Measurements from ENCODE around the gene APOF. TPM values are rescaled to one million over a fixed set of nuclear protein-coding genes. Genes with fewer than 3 reads are reported as not detected.

The APOF gene
- total RNA-seq, 4 donors from 2014 or later: 0.27 TPM; not detected in 3

- peak overlapping the region; percentile 76 to 95 (median 92) for H3K27ac ChIP-seq
- peaks cover 0 to 3% of the 10 kb centered on the region in 2 donors for H3K36me3 ChIP-seq
- H3K4me3 ChIP-seq: peak overlapping the region; percentile 53 to 81 (median 78)
- DNase-seq: no peak
- intact Hi-C loops (cut with DNase I; ENCODE audit: low total_unique reads): loop anchor here (5.0 kb wide), 1 partner anchor 134 kb away; the partner anchor contains the start of gene SPRYD4
- in situ Hi-C loops (cut with MboI; ENCODE audit: low sequenced_read_pairs in 4 of 4): no loop called here
- no peaks in the 10 kb centered on the region for H3K27me3 ChIP-seq
- no peaks in the 10 kb centered on the region for H3K9me3 ChIP-seq
- TF ChIP-seq POLR2A (IDR thresholded peaks at IDR 0.05) (no peak), CTCF (IDR thresholded peaks at IDR 0.05 in 4 of 5, conservative IDR thresholded peaks at IDR 0.05 in 1 of 5) (no peak)
- ATAC-seq: peak in 1 of 2 donors; percentile 13
- H3K4me1 ChIP-seq: peaks cover 9 to 14% of the 10 kb centered on the region in 2 donors
These were observed 29.4 kb downstream of the APOF start for GRCh38 chr12:56333197-56333678.

GRCh38 chr12:56332512-56333196 lies 30.0 kb downstream of the APOF start:
- in situ Hi-C loops (cut with MboI; ENCODE audit: low sequenced_read_pairs in 4 of 4) (no loop called here), intact Hi-C loops (cut with DNase I; ENCODE audit: low total_unique reads) (loop anchor here (5.0 kb wide), 1 partner anchor 135 kb away; the partner anchor contains the start of gene SPRYD4)
- H3K27ac ChIP-seq: peak overlapping the region; percentile 76 to 95 (median 92)
- ATAC-seq: no peak
- H3K27me3 ChIP-seq: no peaks in the 10 kb centered on the region
- H3K4me3 ChIP-seq: peak overlapping the region; percentile 53 to 81 (median 78)
- peaks cover 9 to 14% of the 10 kb centered on the region in 2 donors for H3K4me1 ChIP-seq
- no peak for TF ChIP-seq CTCF (IDR thresholded peaks at IDR 0.05 in 4 of 5, conservative IDR thresholded peaks at IDR 0.05 in 1 of 5)
- TF ChIP-seq POLR2A (IDR thresholded peaks at IDR 0.05): no peak
- peaks cover 0 to 9% of the 10 kb centered on the region in 2 donors for H3K36me3 ChIP-seq
- no peak for DNase-seq
- no peaks in the 10 kb centered on the region for H3K9me3 ChIP-seq

GRCh38 chr12:56330936-56331490 lies 31.6 kb downstream of the APOF start:
- no peak for DNase-seq
- Histone ChIP-seq H3K27ac (no peak overlapping the region), H3K9me3 (no peaks in the 10 kb centered on the region), H3K4me1 (peaks cover 9 to 14% of the 10 kb centered on the region in 2 donors), H3K27me3 (no peaks in the 10 kb centered on the region), H3K36me3 (peaks cover 0 to 24% of the 10 kb centered on the region in 2 donors), H3K4me3 (no peak overlapping the region)
- TF ChIP-seq CTCF (IDR thresholded peaks at IDR 0.05 in 4 of 5, conservative IDR thresholded peaks at IDR 0.05 in 1 of 5): no peak
- no peak for TF ChIP-seq POLR2A (IDR thresholded peaks at IDR 0.05)
- ATAC-seq: no peak
- in situ Hi-C loops (cut with MboI; ENCODE audit: low sequenced_read_pairs in 4 of 4): no loop called here
- intact Hi-C loops (cut with DNase I; ENCODE audit: low total_unique reads): loop anchor here (5.0 kb wide), 1 partner anchor 136 kb away; the partner anchor contains the start of gene SPRYD4

- ATAC-seq: no peak
- no peaks in the 10 kb centered on the region for H3K9me3 ChIP-seq
- no peak for DNase-seq
- peaks cover 3 to 69% of the 10 kb centered on the region in 2 donors for H3K36me3 ChIP-seq
- H3K27me3 ChIP-seq: no peaks in the 10 kb centered on the region
- in situ Hi-C loops (cut with MboI; ENCODE audit: low sequenced_read_pairs in 4 of 4) (no loop called here), intact Hi-C loops (cut with DNase I; ENCODE audit: low total_unique reads) (no loop called here)
- TF ChIP-seq CTCF (IDR thresholded peaks at IDR 0.05 in 4 of 5, conservative IDR thresholded peaks at IDR 0.05 in 1 of 5) (no peak), POLR2A (IDR thresholded peaks at IDR 0.05) (no peak)
- H3K27ac ChIP-seq: no peak overlapping the region
- H3K4me3 ChIP-seq: no peak overlapping the region
- H3K4me1 ChIP-seq: no peaks in the 10 kb centered on the region
These were observed 36.1 kb downstream of the APOF start for GRCh38 chr12:56326533-56326932.

Measured in gastrocnemius medialis (tissue), 4 donors.